GM21717 (cell line): ENCODE results near the gene MYBPHL.

ENCODE experiments used
- ATAC-seq: cut with Tn5 transposase; IDR thresholded peaks from one replicate; pipeline ENCODE4 v1.9.1; 2021; ENCODE audit warnings: mild to moderate bottlenecking, moderate library complexity; ENCODE audit not compliant: unreplicated experiment

Gene MYBPHL, protein sequence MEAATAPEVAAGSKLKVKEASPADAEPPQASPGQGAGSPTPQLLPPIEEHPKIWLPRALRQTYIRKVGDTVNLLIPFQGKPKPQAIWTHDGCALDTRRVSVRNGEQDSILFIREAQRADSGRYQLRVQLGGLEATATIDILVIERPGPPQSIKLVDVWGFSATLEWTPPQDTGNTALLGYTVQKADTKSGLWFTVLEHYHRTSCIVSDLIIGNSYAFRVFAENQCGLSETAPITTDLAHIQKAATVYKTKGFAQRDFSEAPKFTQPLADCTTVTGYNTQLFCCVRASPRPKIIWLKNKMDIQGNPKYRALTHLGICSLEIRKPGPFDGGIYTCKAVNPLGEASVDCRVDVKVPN

DNA sequence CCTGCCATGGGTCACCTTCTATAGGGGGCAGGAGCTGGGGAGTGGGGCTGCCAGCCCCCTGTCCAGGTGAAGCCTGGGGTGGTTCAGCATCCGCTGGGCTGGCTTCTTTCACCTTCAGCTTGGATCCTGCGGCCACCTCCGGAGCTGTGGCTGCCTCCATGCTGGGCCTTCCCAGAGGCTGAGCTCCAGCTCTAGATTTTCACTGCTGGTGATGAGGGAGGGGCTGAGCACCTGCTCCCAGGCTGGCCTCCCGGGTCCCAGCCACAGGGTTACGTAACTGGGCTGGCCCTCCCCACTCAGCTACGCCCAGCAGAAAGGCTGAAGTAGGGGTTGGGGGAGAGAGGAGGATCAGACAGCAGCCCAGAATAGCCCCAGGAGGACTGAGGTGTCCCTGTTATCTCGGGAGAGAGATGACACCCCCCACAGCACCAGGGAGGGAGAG, at the start of gene MYBPHL:
TSS of gene MYBPHL (minus strand) at position 180 of the 442 bp plus-strand sequence. CDS start at position 160, 20 bp downstream.
- ATAC-seq: no peak

DNA sequence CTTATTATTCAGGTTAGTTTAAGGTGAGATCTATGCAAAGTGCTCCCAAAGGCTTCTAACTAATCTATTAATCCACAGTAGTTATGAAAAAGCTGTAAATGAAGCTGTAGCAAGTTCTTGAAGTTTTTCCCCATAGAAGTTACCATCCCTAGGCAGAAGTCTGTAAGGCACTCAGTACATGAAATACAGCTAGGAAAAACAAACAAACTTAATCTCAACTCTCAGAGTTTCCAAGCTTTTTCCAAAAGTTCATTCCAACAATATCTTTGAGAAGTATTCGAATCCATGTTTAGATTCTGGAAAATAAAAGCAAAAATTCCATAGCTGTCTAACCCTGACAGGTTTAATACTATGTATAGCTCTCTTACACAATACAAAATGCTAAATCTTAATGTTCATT, 49.7 kb upstream of the MYBPHL start:
- ATAC-seq: no peak

DNA sequence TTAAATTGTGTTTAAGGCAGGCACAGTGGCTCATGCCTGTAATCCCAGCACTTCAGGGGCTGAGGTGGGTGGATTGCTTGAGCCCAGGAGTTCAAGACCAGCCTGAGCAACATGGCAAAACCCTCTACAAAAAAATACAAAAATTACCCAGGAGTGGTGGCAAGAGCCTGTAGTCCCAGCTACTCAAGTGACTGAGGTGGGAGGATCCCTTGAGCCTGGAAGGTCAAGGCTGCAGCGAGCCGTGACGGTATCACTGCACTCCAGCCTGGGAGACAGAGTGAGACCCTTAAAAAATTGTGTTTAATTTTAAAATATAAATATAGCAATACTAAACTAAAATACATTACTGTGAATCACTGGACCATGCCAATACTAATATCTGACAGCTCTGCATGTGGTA, 48.1 kb upstream of the MYBPHL start:
- no peak for ATAC-seq

DNA sequence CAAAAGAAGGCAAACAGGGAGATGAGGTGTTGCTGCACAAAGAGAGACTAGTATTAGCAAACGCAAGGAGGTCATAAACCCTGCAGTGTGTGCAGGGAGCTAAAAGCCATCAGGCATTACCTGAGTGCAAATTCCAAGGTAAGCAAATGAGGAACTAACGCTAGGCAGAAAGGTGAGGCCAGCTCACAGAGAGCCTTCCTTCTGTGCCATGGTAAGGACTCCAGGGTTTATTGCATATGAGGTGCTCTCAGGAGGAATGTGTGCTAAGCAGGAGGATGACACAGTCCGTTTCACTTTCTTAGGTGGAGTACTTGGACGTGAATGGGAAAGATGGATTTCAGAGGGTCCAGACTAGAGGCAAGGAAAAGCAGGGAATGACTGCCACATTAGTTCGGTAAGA, 44.6 kb upstream of the MYBPHL start:
- ATAC-seq: no peak

DNA sequence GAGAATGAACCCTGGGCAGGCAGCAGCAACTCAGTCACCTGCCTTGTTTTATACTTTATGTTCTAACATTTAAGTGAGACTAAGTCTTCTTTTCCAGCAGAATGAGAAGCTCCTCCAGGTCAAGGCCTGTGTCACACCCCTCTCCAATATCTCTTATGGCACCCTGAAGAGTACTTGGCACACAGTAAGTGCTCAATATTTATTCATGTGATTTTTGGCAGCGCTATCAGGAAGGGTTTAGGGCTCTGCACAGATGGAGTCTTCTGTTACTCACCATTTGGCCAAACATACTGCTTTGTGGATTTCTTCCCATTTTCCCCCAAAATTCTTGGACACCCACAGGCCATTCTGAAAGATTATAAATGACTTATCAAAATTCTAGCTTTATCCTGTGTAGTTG, 43.8 kb upstream of the MYBPHL start:
- ATAC-seq: no peak

DNA sequence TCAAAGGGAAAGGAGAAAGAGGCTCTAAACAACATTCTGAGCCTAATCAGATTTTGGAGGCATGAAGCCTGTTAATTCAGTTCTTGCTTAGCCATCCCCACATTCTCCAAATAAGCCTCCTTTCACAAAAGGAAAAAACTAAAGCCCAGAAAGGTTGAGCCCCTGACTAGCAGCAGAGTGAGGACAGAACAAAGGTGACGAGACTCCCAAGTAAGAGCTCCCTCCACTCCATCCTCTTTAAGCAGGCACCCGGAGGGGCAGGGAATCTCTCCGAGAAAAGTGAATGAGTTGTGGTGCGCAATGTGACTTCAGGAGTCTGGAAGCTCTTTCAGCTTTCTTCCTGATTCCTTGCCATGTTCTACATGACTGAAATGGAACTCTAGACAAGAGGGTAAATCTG, 43.4 kb upstream of the MYBPHL start:
- no peak for ATAC-seq

DNA sequence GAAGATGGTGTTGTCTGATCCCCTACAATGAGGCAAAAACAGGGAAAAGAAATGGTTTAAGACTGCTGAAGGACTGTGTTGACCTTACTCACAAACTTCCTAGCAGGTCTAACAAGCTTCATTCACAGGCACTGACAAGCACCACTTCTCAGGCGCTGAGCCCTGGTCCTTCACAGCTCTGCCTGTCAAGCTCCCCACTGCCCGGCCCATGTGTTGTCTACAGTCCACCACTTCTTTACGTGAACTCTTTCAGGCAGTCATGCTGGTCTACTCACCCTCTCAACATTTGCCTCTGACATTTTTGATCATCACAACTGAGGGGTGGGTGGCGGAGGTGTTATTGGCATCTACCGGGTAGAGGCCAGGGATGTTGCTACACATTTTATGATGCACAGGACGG, 40.7 kb upstream of the MYBPHL start:
- ATAC-seq: no peak

DNA sequence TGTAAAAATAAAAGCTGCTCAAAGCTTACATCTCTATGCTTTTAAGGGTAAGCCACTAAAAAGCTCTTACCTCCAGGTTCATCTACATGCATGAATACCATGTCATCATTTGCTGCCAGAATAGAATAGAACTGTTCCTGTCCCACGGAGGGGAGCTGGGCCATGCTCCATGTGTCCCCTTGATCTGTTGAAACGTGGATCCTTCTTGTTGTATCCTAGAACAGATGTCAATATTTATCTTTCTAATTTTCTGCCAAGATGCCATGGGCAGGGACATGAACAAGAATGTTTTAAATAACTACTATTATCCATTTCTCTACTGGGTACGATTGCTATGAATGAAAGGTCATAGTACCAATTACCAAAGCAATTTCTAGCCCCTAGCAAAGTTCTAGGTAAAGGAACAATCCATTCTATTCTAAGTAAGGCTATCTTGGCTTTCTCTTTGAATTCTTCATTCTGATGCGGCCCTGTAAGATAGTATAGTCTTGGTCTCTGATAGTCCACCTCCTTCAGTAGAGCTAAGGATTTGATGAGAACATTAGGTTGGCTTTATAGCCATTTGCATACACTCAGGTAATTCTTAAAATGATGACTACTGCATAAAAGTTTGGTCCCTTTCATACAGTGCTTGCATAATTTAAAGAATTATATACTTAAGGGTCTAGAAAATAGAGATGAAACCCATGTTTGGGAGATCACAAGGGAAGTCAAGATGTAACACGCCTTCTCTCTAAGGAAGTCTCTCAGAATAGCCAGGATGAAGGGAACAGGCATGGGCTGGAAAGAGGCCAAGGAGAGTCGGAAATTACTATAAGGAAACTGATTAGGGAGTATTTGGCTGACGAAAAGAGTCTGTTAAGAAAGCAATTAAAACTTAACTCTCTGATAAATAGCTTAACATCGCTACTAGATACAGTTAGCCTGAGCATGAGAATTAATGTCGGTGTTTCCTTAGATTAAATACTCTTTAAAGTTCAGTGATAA, 35.4 kb upstream of the MYBPHL start:
- no peak for ATAC-seq

DNA sequence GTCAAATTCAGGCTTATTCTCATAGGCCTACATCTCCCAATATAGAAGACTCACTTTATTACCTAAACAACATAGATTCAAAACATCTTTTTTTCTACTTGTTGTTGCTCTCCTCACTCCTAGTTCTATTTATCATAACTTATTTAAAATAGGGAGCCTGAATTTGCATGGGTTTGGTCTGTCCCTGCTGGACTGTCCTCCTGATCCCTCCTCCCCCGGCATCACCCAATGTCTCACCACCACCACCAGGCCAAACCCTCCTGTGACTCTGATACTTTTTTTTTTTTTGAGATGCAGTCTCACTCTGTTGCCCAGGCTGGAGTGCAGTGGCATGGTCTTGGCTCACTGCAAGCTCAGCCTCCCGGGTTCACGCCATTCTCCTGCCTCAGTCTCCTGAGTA, 31.8 kb upstream of the MYBPHL start:
- ATAC-seq: no peak

DNA sequence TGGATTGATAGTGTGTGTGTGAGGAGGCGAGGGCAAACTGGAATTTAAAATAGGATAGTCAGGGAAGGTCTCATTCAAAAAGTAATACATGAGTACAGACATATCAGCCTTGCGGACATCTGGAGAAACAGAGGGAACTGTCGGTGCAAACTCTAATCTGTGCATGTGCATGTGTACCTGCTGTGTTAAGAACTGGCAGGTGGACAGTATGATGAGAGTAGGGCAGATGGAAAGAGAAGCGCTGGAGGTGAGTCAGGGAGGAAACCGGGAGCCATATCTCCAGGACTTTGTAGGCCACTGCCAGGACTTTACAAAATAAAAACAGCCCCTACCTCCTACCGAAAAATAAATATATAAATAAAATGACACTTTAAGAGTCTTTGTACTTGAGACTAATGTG, 31.3 kb upstream of the MYBPHL start:
- no peak for ATAC-seq

DNA sequence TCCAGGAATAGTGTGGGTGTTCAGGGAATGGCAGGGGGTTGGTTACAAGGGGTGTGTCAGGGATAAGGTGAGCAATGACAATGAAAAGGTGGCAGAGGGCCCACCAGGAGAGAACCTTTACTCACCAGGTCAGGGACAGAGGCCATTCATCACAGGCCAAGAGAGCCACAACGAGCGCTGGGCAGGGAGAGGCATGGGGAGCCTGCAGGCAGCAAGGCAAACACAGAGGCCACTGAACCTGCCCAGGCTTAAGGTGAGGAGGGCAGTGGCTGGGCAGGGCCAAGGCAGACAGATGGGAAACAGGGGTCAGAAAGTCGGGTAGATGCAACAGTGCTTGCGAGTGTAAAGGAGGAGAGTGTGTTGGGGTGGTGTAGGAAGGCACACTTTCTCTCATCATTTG, 28.3 kb upstream of the MYBPHL start:
- no peak for ATAC-seq

DNA sequence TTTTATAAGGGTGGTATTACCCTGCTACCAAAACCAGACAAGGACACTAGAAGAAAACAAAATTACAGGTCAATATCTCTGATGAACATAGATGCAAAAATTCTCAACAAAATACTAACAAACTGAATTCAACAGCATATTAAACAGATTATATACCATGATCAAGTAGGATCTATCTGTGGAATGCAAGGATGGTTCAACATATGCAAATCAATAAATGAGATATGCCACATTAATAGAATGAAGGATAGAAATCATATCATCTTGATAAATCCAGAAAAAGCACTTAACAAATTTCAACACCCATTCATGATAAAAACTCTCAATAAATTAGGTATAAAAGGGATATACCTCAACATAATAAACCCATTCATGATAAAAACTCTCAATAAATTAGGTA, 24.3 kb upstream of the MYBPHL start:
- ATAC-seq: no peak

DNA sequence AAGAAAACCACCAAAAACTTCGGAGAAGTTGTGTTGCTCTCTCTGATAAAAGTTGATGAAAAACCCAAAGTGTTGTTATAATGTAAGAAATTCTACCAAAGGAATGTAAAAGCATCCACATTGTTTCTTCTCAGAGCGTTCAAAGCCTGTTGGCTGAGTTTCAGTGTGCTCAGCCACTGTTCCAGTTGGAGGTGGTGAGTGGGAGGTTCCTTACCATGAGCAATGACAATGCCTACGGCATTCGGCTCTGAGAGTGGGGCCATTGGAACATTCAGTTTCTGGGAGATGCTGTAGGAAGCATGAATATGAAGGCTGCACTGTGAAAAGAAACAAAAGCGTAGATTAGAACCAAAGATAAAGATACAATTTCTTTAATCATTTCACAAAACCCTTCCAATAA, 20.5 kb upstream of the MYBPHL start:
- no peak for ATAC-seq

DNA sequence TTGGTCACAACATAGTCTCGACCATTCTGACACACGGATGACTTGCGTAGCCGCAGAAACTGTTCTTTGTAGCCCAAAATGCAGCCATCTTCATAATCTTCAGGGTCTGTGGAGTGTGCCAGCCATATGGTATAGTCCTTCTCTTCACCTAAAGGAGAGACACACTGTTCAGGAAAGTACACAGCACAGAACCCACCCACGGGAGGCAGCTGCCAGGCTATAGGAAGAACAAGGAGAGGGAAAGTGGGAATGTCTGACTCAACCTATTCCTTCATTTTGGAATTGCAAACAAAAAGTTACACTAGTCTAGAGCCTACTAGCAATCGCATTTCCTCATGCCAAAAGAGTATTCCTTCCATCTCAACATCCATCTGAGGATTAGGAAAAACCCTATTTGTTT, 16.2 kb upstream of the MYBPHL start:
- ATAC-seq: no peak

DNA sequence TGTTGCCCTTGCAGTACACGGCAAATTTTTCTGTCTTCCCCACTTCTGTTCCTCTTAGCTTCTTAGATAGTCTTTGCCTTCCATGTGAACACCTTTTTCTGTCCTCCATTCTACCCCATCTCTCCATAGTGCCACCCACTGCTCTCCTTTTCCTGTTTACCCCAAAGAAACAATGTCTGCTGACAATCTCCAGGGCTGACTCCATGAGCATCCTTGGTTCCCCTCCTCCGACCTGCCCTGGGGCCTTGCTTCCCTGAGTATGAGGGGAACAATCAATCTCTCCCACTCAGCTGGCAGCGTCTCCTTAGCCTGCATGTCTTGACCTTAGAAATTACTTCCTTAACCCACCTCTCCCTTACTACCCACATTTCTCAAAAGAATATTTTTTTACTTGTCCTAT, 12.3 kb upstream of the MYBPHL start:
- no peak for ATAC-seq

DNA sequence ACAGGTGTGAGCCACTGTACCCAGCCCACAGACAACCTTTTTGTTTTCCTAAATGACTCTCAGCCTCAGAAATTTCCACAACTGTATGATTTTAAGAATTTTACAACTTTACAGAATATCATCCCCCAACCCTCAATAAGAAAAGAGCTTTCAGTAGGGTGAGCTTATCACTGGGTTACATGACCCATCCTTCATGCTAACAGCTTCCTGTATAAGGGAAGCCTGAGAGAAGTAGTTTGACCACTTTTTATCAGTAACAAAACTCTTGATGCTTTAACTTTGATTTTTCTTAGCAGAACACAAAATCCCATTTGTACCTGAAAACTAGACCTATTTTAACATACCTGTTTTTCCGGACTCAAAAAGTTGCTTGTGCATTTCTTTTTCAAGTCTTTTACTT, 9.7 kb upstream of the MYBPHL start:
- ATAC-seq: no peak

DNA sequence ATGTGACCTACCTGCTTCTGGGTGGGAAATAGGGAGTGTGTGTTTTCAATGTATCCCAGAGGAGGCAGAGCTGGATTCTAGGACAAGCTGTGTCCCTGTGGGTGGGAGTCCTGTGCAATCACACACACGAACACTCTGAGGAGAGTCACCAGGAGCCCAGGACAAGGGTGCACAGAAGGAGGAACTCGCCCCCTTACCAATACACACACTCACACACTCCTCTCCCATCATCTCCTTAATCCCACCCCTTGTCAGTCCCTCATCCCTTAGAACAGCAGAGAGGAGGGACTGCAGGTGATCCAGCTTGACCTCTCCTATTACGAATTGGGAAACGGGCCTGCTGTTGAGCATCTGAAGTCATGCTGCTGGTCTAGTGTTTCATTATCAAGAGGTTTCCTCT, 8.5 kb upstream of the MYBPHL start:
- ATAC-seq: no peak

DNA sequence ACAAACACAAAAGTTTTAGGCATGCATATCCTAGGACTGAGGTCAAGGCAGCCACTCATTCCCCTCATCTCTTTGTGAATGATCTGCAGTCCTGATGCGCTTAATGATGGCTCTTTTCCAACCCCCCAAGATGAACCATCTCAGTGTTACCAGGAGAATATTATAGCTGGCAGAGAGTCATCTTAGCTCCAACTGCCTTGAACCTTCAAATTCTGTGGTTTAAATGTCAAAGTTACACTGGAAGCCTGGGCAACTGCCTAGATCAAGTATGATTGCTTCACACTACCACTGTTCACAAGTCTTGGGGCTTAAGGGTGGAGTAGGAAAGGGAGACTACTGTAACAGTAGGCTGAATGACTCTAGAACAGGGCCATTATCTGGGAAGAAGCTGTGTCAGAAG, 8.0 kb upstream of the MYBPHL start:
- no peak for ATAC-seq

DNA sequence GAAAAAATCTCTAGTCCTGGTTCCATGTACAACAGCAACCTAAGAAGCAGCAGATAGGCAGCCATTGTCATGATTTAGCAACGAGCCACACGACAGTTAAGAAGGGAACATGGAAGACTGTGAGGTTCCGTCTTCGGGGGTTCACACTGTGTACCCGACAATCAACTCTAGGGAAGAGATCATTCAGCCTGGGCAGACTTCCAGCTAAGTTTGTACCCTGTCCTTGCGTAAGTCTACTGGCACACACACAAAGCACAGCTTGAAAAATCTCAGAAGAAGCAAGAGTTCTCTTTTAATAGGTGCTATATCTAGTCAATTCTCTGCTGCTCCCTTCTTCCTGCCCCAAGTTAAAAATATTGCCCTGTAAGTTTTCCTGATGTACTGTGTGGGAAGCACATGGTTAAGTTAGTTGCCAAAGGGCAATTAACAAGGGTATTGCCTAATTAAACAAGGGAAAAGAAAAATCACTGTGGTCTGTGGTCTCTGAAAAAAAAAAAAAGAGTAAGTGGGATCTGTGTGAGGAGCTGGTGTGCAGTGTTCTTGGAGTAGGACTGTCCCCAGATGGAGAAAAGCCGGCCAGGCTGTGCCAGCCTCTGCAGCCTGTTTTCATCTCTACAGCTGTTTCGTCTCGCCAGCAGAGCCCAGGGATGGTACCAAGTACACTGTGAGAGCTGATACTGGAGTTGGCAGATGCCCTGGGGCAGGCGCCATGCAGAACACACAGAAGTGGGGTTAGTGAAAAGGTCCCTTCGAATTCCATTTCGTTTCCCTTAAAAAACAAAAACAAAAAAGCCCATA, 6.4 kb upstream of the MYBPHL start:
- no peak for ATAC-seq

DNA sequence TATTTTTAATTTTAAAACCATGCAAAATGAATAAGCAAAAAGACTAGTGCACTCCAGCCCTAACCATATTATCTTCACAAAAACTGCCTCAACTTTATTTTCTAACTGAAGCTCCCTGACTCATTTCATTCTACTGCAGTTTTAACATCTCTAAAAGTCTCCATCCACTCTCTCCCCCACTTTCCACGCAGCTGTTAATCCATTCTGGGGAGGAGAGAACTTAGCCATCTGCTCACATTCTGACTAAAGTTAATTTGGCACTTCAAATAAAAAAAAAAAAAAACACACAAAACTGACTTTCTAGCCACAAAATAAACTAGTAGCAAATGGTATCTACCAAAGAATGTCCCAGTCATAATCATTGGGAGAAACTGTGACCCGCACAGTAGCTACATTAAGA, 5.4 kb upstream of the MYBPHL start:
- no peak for ATAC-seq

DNA sequence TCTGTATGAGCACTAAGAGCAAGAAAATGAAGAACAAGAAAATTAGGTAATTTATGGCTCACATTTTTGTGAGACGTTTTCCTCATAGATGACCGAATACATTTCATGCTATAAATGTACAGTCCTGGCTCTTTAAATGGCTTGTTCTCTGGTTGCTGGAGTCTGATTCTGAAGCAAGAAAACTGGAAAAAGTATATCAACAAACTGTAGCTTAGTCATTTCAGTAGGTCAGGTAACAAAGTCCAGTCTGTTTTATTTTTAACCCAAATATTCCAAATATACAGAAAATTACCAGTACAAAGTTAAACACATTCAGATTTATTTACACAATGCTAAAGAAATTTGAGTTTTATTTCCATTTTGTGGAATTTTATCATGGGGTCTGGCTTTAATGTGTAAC, 2.5 kb upstream of the MYBPHL start:
- ATAC-seq: no peak
